Stimulated activated CD4-positive, alpha-beta T cell treated with anti-CD3 and anti-CD28 coated beads, TNF-alpha, amount 100 ng/mL, for 1 hour (primary cell): ENCODE results near the gene CALN1.

Experiments used
- DNase-seq, 3 donors: peaks; one replicate each; pipeline ENCODE4 v3.0.0-alpha.2; 2020; ENCODE audit warnings: low read depth in 3 of 3, low spot score in 1 of 3

Gene CALN1

GRCh38 chr7:72053292-72053691 lies 358.8 kb downstream of the CALN1 start:
- no peak for DNase-seq

GRCh38 chr7:72048420-72048819 lies 363.7 kb downstream of the CALN1 start:
- no peak for DNase-seq

- DNase-seq = no peak
Measured at GRCh38 chr7:72042855-72043254, 369.3 kb downstream of the CALN1 start.

GRCh38 chr7:72040641-72041040 lies 371.5 kb downstream of the CALN1 start:
- no peak for DNase-seq

GRCh38 chr7:72039460-72039859 lies 372.7 kb downstream of the CALN1 start:
- no peak for DNase-seq

GRCh38 chr7:72038022-72038732 lies 374.0 kb downstream of the CALN1 start:
- no peak for DNase-seq

GRCh38 chr7:72037516-72037915 lies 374.6 kb downstream of the CALN1 start:
- DNase-seq = no peak

GRCh38 chr7:72035266-72035665 lies 376.9 kb downstream of the CALN1 start:
- DNase-seq = no peak

- DNase-seq = no peak
Measured at GRCh38 chr7:72032934-72033333, 379.2 kb downstream of the CALN1 start.

- DNase-seq = no peak
Measured at GRCh38 chr7:72030994-72031667, 381.0 kb downstream of the CALN1 start.

- no peak for DNase-seq
Measured at GRCh38 chr7:72028267-72028666, 383.9 kb downstream of the CALN1 start.

GRCh38 chr7:72025381-72025960 lies 386.7 kb downstream of the CALN1 start:
- no peak for DNase-seq

- DNase-seq = no peak
Measured at GRCh38 chr7:72023926-72024325, 388.2 kb downstream of the CALN1 start.

- no peak for DNase-seq
Measured at GRCh38 chr7:72021716-72022115, 390.4 kb downstream of the CALN1 start.

- DNase-seq = no peak
Measured at GRCh38 chr7:72020311-72020710, 391.8 kb downstream of the CALN1 start.

GRCh38 chr7:72019436-72019835 lies 392.7 kb downstream of the CALN1 start:
- DNase-seq = no peak

GRCh38 chr7:72017756-72018155 lies 394.4 kb downstream of the CALN1 start:
- no peak for DNase-seq

- no peak for DNase-seq
Measured at GRCh38 chr7:72016574-72016973, 395.6 kb downstream of the CALN1 start.

GRCh38 chr7:72015136-72015535 lies 397.0 kb downstream of the CALN1 start:
- no peak for DNase-seq

- no peak for DNase-seq
Measured at GRCh38 chr7:72007018-72007417, 405.1 kb downstream of the CALN1 start.

GRCh38 chr7:72003236-72003635 lies 408.9 kb downstream of the CALN1 start:
- DNase-seq = no peak

- DNase-seq = no peak
Measured at GRCh38 chr7:71996141-71996540, 416.0 kb downstream of the CALN1 start.
